Daoy (cell line): Measurements from ENCODE around the gene MYO18A. TPM values are rescaled to one million over a fixed set of nuclear protein-coding genes. Genes with fewer than 3 reads are reported as not detected.

Source experiments
- DNase-seq: peaks from one replicate; pipeline ENCODE4 v3.0.0-alpha.2; 2015; ENCODE audit warnings: low read depth
- total RNA-seq: library from RNA; depleted of rRNA; stranded (reverse); fragments of >200 nt; shearing (Covaris generic); gene quantifications from 2 replicates; pipeline ENCODE4 v1.2.3, GENCODE V29; 2014

Gene MYO18A
- total RNA-seq, 1 experiment from 2014 or later = 11.9 TPM

GRCh38 chr17:29129731-29130130, 50.5 kb downstream of the MYO18A start:
- DNase-seq = no peak

GRCh38 chr17:29127840-29128239, 52.4 kb downstream of the MYO18A start:
- no peak for DNase-seq

GRCh38 chr17:29126268-29126930, 53.8 kb downstream of the MYO18A start:
- DNase-seq = no peak

- DNase-seq = no peak
These were observed 54.5 kb downstream of the MYO18A start for GRCh38 chr17:29125651-29126050.

- DNase-seq = peak; percentile 44
These were observed 55.3 kb downstream of the MYO18A start for GRCh38 chr17:29124925-29125273.

- DNase-seq = peak; percentile 77
These were observed 55.9 kb downstream of the MYO18A start for GRCh38 chr17:29124135-29124924.

GRCh38 chr17:29123111-29123510, 57.1 kb downstream of the MYO18A start:
- no peak for DNase-seq

- DNase-seq = no peak
These were observed 58.8 kb downstream of the MYO18A start for GRCh38 chr17:29121442-29121841.

GRCh38 chr17:29120433-29120832, 59.8 kb downstream of the MYO18A start:
- DNase-seq = no peak

GRCh38 chr17:29119265-29119664, 60.9 kb downstream of the MYO18A start:
- no peak for DNase-seq

- DNase-seq = peak; percentile 86
These were observed 63.1 kb downstream of the MYO18A start for GRCh38 chr17:29116804-29117753.

- peak; percentile 70 for DNase-seq
These were observed 64.0 kb downstream of the MYO18A start for GRCh38 chr17:29115961-29116803.

GRCh38 chr17:29115435-29115834, 64.8 kb downstream of the MYO18A start:
- no peak for DNase-seq

GRCh38 chr17:29114141-29114540, 66.1 kb downstream of the MYO18A start:
- DNase-seq = no peak

- DNase-seq = no peak
These were observed 66.9 kb downstream of the MYO18A start for GRCh38 chr17:29113334-29113733.

GRCh38 chr17:29112771-29113295, 67.4 kb downstream of the MYO18A start:
- peak; percentile 73 for DNase-seq

- peak; percentile 78 for DNase-seq
These were observed 68.2 kb downstream of the MYO18A start for GRCh38 chr17:29111816-29112499.

GRCh38 chr17:29110372-29110757, 69.8 kb downstream of the MYO18A start:
- DNase-seq = no peak

GRCh38 chr17:29109477-29110371, 70.5 kb downstream of the MYO18A start:
- no peak for DNase-seq
